Activated CD8-positive, alpha-beta memory T cell treated with anti-CD3 and anti-CD28 coated beads for 24 hours (primary cell): ENCODE results near the gene SNX10.

ENCODE experiments used
- DNase-seq: peaks from one replicate; pipeline ENCODE4 v3.0.0-alpha.2; 2020

SNX10 gene

DNA sequence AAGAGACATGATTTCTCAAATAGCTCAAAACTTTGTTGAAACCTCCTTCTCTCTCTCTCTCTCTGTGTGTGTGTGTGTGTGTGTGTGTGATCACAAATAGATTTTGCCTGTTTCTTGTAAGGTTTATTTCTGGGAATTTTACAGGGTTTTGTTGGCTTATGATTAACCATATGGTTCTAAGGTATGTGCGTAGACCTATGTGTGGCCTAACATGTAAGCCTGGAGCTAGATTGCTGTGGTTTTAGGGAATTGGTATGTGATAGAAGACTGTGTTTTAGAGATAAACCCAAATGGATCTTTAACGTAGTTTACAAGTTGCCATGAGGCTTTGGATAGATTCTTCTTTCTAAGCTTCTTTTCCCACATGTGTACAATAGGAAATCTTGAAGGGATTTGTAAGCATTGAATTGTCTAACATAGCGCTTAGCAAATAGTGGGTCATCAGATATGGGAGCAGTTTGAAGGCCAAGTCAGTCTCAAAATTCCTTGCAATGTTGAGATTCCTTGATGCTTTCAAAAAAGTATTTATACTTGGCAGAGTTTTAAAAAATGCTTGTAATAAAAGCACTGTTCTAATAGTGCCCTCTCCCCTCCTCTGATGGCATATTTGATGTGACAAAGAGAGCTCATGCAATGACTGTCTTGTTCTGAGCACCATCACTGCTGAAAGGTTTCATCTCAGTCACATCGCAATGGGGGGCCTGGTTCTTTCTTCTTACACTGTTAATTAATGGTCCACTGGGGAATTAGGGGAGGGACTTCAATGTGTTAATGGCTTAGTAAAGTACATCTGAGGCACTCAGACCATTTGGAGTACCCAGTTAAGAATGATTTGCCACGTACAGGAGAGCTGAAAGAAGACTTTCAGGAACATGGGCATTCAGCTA is 118.2 kb downstream of the SNX10 start:
- DNase-seq = no peak

DNA sequence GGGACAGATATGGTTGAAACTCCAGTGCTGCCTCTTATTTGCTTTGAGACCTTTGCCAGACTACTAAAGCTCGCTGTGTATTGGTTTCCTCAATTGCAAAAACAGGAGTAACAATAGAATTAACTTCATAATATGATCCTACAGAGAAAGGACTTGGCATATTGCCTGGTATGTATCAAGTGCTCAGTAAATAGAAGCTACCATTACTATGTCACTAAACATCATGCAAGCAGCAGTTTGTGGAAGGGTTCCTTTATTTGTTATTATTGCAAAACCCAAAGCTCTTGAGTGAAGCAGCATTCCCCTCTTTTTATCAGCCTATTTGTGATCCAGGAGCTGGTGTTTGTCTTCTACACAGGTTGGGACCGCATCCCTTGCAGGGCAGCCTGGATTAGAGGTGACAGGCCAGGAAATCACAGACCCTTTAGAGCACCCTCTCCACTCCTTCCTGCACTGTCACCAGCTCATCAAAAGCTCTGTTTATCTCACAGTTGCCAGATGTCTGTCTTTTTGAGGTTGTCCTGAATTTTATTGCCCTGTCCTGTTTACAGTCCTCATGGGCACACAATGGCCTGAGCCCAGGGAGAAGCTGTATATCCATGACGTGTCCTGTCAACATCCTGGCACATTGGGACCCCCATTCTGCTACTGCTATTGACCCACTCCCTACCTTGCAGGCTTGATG is 121.5 kb downstream of the SNX10 start:
- no peak for DNase-seq

DNA sequence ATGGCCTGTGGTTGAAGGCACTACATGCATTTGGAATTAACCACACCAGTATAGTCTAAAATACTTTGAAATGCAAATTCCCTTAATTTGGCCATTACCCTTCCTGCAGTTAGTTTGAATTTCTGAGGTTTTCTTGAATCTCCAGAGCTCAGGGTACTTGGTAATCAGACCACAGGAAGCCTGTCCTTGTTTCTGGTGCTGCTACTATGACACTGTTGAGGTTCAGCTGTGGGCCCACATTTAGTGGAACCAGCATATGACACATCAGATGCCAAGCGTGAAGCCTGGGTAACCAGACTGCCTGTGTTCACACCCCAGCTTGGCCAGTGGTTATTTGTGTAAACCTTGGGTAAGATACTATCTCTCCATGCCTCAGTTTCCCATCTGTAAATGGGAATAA is 124.3 kb downstream of the SNX10 start:
- DNase-seq = no peak

DNA sequence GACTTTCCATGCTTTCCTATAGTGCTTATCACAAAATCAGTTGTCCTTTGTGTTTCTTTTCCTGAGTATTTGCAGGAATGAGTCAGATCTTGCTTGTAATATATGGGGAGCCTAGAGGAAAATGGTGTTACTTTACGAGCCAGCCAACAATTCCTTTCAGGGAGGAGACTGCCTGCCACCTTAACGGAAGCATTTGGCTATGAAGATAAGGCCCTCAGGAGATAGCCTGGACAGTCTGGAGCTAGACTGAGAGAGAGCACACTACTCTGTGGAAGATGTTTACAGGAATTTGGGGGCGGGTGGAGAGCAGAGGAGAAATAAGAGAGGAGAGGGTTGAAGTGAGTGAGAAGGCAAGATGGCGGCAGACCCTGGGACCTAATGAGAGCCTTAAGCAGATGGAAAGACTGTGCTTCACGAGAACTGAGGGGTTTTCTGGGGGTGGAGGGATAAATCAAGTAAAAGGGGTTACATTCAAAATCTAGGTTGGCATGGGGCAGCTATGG is 126.3 kb downstream of the SNX10 start:
- no peak for DNase-seq

DNA sequence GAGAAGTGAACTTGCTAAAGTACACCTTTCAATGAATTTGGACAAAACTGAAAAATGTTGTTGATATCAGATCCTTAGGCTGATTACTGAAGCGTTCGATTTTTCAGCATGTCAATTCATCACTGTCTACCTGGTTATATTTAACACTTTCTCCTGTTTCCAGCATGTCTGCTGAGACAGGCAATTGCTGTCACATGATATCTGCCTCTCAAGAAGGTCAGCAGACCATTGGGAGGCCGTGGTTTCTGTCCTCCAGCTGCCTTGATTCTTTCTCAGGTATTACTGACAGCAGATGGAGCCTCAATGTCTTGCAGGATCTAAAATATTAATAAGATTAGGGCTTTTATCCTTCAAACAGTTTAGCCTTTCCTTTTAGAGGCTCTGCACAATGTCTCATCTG is 127.5 kb downstream of the SNX10 start:
- no peak for DNase-seq

DNA sequence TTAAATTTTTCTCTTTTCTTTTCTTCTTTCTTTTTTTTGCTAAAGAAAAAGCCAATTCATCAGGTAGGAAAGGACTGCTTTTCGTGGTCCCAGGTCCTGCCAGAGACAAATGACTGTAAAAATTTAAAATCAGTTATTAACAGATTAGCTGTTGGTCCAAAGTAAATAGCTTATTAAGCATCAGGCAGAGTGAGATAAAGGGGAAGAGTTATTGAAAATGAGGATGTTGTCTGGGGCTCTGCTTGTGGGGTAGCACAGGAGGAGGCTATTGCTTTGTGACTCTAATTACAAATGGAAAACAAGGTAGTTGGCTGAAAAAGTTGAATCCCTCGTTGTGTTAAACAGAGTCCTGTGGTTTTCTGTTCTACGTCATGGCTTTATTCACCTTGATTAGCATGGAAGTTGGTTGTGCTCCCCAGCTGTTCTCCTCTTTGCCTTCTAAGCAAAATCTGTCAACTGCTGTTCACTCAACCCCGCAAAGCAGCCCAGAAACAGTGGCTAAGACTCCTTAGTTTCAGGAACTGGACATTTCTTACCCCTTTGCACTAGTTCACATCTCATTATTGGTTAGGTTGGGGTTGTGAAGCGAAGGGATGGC is 128.9 kb downstream of the SNX10 start:
- no peak for DNase-seq

DNA sequence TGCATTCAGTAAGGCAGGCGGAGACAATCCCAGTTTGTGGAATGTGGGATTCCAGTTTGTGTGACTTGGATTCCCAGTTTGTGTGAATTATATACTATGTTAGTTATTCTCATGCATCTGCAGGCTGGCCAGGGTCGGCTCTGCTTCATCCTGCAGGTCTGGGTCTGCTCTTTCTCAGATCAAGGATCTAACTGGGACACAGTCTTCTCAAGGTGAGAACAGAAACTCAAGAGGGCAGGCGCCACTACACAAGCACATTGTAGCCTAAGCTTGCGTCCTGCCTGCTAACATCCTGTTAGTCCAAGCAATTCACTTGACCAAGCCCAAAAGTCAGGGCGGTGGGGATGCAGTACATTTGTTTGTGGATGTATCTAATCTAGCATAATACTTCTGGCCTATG is 131.1 kb downstream of the SNX10 start:
- DNase-seq = no peak

DNA sequence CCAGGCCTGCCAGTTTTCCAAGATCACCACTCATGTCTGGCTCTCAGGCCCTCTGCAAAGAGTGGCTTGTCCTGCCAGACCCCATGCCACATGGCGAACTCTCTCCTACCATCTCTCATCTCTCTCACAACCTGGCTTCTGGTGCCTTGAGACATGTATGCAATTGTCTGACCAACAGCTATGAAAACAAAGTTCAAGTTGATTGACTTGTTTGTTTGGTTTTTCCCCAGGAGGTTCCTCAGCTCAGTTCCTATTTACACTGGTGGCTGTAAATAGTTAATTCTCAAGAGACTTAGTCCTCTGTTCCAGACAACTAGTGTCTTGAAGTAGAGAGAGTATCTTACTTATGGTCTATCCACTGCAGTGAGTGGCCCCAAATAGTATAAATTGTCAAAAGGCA is 131.8 kb downstream of the SNX10 start:
- no peak for DNase-seq
